MV-4-11 (cell line): ENCODE data around the gene DLG4.
"Not testable (repeated sequence)": the region's sequence is repeated elsewhere in the genome, so short reads cannot be mapped to it uniquely, and the experiment has no call there.

ENCODE experiments used
- DNase-seq: peaks from one replicate; lab custom pipeline; 2025; lab: John Stamatoyannopoulos, UW

Gene DLG4

DNA sequence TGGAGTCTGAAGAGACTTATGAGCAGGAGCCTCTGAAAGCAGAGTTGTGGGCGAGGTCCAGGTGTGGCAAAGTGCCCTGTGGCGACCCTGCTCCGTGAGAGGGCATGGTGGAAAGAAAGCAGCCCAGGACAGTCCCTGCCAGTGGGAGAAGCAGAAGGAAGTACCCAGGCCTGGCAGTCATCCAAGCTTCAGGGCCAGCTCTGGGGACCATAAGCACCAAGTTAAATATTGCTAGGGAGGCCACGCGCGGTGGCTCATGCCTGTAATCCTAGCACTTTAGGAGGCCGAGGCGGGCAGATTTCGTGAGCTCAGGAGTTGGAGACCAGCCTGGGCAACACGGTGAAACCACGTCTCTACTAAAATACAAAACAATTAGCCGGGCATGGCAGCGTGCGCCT lies 35.5 kb downstream of the DLG4 start:
- peak; percentile 51 for DNase-seq

DNA sequence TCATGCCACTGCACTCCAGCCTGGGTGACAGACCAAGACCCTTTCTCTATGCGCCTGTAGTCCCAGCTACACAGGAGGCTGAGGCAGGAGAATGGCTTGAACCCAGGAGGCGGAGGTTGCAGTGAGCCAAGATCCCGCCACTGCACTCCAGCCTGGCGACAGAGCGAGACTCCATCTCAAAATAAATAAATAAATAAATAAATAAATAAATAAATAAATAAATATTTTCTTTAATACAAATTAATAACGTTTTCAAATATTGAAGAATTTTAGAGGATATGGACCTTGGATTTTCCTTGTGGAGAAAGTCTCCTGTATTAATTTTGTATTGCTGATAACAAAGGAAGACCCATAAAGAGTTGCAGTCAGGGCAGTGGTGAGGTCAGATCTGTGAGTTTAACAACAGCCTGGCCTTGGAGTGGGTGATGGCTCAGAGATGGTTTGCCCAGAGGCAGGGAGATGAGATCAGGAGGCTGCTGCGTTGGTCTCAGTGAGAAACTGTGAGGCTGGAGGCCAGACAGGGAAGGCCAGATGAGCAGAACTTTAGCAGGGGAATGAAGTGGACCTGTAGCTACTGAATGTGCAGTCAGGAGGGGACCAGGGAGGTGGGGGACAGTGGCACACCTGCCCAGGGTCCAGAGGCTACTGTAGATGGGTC lies 36.1 kb downstream of the DLG4 start:
- DNase-seq, result no peak

DNA sequence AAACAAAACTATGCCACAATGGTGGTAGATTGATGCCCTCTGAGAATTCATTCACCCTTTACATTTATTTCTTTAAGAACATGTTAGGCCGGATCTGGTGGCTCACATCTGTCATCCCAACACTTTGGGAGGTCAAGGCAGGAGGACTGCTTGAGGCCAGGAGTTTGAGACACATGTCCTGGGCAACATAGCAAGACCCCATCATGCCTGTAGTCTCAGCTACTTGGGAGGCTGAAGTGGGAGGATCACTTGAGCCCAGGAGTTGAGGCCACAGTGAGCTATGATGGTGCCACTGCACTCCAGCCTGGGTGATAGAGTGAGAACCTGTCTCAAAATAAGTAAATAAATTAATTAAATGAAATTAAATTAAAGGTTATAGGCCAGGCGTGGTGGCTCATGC lies 37.5 kb downstream of the DLG4 start:
- not testable (repeated sequence) for DNase-seq

DNA sequence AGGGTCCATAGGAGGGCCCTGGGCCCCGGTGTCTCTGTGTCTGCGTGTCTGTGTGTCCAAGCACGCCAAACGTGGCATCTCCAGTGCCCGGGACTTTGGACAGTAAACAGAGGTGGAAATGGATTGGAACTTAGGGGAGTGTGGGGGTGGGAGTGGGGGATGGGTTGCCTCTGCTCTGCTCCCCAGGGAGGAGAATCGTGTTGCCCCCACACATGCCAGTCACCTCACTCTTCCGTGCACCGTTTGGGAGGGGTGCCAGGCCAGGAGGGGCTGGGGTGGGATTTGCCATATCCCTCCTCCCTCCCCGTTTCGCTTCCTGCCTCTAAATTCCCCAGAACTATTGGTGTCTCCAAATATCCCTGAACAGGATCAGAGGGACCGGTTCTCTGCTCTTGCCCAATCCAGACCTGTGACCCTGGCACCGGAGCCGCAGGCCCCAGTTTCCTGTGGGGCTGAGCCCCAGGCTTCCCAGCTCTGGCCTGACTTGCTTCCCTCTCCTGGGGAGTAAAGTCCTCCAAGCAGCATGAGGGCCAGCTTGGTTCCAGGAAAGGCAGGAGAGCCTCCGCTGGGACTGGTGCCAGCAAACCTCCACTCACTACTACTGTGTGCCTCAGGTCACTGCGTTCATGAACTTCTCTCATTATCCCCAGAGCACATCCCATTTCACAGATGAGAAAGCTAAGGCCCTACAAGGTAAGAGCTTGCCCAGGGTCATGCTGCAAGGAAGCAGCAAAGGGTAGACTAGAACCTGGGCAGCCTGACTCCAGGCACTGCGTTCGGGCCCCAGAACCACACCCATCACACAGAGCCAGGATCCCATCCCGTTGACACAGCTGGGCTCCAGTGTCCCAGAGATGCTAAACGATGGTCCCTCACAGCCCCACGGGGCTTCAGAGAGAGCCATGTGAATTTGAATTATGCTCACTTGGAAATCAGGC lies 40.0 kb downstream of the DLG4 start, which contains the start of gene ASGR1:
Gene ASGR1 (minus strand): TSS at position 54 of the 938 bp plus-strand sequence. CDS start 807 bp downstream, outside the sequence.
- DNase-seq, result no peak

DNA sequence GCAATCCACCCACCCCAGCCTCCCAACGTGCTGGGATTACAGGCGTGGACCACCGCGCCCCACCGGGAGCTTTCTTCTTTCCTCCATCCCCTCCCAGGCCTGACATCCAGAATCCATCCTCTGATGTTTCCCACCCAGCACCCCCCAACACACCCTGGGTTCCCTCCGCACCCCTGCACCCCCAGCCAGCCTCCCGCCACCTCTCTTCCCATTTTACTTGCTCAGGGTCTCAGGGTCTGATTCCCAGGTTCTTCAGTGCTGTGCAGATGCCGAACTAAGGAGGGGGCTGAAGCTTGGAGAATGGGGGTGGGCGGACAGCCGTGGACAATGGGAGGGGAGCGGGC lies 40.7 kb downstream of the DLG4 start:
- DNase-seq, result no peak

DNA sequence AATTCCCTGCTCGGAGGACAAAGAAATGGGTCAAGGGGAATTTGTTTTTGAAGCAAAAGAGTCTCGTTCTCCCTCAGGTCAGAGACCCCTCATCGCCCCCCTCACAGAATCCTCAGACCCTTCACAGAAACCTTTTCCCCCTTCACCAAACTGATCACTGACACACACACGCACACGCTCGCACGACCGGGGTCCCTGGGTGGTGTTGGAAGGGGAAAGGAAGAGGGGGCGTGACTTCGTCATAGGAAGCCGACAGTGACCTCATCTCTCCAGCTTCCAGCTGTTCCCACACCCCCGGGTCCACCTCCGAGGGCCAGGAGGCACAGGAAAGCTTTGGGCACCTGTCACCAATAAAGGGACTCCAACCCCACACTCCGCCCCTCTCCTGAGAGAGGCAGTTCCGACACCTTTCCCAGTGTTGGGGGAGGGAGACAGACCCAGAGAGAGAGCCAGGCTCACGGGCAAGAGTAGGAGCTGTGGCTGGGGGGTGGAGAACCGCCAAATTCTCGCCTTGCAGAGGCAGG lies 41.6 kb downstream of the DLG4 start:
- DNase-seq, result no peak

DNA sequence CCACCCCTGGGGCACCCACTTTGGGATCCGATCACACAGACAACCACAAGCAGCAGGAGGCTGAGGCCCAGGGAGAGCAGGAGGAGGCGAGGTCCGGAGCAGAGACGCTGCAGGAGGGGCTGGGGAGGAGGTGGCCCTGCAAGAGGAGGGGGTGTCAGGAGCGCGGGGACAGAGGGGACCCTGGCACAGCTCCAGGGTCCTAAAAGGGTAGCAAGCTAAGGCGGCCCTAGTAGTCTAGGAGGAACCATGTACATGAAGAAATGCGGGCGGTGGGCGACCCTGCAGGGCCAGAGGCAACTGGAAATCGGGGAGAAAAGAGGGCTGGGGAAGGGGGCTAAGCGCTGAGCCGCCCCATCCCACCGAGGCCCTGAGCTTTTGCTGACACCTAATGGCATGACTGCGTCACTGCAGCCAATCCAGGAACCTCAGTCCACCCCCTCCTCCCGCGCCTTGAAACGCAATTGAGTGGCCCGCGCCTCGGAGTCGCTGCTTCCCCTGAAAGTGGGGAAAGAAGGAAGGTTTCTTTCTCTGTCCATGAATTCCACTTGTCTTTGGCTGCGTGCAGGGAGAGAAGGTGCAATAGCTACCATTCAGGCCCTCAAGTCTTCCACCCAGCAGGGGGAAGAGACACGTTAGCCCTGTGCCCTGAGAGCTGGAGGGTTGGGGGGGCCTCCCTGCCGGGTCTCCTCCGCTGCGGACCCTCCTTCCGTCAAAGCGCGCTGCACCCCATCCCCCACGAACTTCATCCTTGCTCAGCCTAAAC lies 42.3 kb downstream of the DLG4 start:
- DNase-seq, result peak; percentile 55

DNA sequence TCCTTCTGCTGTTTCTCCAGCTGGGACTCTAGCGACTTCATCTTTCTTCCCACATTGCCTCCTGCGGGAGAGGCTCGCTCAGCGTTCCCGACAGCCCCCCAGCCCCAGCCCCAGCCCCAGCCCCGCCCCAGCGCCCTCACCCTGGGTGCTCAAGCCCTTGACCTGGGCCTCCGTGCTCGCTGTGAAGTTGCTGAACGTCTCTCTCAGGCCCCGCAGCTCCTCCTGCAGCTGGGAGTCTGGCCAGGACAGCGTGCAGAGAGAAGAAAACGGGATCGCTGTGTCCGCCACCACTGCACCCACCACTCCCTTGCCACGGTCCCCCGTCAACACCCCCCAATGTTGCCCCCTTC lies 42.8 kb downstream of the DLG4 start:
- no peak for DNase-seq

DNA sequence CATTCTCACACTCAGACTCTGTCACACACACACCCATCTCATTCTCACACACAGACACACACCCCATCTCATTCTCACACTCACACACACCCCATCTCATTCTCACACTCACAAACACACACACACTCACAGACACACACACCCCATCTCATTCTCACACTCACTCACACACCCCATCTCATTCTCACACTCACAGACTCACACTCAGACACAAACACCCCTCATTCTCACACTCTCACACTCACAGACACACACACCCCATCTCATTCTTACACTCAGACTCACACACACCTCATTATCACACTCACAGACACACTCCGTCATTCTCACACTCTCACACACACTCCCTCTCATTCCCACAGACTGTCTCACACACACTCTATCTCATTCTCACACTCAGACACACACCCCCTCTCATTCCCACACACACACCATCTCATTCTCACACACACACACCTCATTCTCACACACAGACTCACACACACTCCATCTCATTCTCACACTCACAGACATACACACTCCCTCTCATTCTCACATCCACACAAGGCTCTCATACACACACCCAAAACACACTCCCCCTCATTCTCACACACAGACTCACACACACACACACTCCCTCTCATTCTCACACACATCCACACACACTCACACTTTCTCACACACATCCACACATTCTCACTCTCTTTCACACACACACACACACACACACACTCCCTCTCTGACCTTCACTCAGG lies 43.4 kb downstream of the DLG4 start:
- DNase-seq, result no peak

DNA sequence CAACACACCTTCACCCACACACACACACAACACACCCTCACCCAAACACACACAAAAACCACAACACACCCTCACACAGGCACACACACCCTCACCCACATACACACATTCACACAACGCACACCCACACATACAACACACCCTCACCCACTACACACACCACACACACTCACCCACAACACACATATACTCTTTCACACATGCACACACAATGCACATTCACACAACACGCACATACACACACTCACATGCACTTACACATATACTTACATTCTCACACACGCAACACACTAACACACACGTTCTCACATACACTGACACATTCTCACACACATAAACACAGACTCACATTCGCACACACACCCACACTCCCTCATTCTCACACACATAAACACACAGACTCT lies 44.3 kb downstream of the DLG4 start:
- no peak for DNase-seq

DNA sequence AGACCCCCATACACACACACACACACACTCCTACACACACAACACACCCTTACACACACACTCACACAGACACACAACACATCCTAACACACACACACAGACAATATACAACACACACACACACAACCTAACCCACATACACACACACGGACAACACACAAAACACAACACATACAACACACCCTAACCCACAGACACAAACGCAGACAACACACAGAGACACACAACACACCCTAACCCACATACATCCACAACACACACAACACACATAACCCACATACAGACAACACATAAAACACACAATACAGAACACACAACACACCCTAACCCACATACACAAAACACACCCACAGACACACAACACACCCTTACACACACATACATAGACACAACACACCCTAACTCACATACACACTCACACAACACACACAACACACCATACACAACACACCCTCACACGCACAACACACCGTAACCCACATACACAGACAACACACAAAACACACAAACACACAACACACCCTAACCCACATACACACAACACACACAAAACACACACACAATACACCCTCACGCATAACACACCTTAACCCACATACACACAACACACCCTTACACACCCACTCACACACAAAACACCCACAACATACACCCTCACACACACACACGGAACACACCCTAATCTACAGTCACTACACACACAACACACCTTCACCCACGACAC lies 44.9 kb downstream of the DLG4 start:
- no peak for DNase-seq

DNA sequence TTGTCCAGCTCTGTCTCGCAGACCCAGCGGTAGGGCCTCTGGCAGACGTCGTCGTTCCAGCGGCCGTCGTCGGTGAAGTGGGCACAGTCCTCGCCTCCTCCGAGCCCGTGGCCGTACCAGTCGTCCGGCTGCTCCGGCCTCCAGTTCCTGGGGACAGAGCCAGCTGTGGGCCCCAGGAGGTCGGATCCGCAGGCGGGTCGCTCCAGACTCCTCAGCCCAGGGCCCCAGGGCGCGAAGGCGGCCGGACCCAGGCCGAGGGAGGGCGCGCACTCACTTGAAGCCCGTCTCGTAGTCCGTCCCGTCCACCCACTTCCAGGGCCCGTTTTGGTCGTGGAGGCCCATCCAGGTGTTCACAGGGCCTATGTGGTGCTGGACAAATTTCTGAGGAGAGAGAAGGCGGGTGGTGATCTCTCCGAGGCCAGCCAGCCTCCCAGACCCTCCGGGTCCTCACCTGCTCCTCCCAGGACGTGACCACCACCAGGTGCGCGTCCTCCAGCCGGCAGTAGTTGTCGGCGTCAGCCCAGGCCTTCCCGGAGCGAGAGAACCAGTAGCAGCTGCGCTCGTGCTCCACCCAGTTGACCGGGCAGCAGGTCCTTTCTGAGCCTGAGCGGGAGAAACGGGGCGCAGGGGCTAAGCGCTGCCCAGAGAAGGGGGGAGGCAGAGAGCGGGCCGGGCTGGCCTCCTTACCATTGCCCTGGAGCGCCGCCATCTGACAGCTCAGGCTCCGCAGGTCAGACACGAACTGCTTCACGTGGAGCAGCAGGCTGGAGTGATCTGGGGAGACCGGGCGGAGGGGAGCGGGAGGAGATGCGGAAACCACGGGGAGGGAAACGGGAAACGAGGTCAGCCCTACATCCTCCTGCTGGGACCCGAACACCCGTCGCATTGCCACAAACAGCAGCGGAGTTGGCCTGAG lies 45.7 kb downstream of the DLG4 start:
- peak; percentile 84 for DNase-seq

DNA sequence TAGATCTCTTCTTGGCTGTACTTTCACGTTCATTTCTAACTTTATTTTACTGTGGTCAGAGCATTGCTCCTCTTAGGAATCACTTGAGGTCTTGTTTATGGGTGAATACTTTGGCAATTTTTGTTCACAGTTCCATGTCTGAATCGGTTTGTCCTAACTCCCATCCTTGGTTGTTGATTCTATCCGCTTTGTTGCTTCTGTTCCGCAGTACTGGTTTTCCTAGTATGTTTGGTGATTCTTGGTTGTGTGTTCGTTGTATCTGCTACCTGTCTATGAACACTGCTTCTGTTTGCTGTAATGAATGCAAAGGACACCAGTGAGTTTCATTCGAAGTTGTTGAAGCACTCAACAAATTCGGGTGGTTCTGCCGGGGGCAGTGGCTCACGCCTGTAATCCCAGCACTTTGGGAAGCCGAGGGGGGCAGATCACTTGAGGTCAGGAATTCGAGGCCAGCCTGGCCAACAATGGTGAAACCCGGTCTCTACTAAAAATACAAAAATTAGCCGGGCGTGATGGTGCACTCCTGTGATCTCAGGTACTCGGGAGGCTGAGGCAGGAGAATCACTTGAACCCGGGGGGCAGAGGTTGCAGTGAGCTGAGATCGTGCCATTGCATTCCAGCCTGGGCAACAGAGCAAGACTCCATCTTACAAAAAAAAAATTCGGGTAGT lies 47.0 kb downstream of the DLG4 start:
- not testable (repeated sequence) for DNase-seq

DNA sequence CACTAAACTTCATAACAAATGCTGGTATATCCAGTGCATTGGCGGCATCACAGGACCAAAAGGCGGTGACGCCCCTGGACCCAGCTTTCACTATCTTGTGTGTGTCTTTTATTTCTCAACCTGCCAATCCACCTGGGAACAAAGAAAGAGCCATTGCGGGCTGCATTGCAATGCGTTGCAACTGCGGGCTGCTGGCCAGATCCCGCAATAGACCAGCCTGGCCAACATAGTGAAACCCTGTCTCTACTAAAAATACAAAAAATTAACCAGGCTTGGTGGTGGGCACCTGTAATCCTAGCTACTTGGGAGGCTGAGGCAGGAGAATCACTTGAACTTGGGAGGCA lies 50.1 kb downstream of the DLG4 start:
- DNase-seq, result not testable (repeated sequence)

DNA sequence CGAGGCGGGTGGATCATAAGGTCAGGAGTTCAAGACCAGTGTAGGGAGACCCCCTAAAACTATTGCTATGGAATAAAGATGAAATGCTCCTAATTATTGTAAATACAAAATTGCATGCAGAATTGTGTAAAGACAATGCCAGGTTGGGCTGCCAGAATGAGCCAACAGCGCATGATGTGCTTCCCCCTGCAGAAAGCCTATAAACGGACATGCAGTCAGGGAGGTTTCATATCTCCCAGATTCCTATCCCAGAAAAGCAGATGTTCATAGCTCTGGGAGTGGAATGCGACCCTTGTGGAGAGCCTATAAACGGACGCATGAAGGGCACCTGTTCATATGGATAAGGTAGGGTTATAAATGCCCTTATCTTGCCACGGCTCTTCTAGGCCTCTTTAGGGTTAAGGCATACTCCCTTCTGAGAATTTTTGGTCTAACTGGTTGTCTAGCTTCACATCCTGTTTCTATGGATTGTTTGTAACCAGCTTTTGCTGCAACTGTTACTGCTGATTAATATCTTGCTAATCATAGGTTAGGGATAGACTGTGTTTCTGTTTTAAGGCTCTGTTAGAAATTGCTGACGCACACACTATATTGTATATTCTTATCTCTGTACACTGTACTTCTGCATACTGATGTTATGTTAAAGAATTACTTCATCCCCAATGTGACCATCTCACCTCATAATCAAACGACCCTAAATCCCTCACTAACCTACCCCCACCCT lies 50.6 kb downstream of the DLG4 start:
- DNase-seq, result not testable (repeated sequence)

DNA sequence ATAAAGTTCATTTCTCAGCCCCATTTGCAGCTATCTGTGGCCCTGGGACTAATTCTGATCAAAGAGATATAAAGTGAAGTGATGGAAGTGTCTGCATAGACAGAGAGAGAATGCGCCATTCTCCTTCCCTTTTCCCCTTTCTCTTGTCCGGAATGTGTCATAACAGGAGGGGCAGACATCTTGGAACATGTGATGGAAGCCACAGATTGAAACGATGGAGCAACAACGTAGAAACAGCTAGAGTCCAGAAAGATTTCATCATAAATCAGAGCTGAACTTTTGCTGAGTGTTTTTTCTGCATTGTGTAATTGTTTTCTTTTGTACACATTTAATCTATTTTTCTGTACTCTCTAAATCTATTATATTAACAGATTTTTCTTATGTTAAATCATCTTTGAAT lies 51.8 kb downstream of the DLG4 start:
- peak; percentile 95 for DNase-seq

DNA sequence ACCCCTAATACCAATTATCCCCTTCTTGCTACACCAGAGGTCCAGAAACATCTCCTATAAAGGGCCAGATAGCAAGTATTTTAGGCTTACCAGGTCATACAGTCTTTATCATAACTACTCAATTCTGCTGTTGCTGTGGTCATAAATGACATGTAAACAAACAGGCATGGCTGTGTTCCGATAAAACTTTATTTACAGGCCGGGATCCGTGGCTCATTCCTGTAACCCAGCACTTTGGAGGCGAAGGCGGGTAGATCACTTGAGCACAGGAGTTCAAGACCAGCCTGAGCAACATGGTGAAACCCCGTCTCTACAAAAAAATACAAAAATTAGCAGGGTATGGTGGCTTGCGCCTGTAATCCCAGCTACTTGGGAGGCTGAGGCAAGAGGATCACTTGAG lies 52.8 kb downstream of the DLG4 start:
- no peak for DNase-seq

DNA sequence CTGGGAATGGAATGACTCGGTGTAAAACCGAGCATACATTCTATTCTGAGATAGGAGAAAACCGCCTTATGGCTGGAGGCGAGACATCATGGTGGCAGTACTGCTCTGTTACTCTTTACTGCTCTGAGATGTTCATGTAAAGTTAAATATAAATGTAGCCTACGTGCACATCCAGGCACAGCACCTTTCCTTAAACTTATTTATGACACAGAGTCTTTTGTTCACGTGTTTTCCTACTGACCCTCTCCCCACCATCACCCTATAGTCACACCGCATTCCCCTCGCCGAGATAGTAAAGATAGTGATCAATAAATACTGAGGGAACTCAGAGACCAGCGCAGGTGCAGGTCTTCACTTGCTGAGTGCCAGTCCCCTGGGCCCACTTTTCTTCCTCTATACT lies 60.1 kb downstream of the DLG4 start:
- not testable (repeated sequence) for DNase-seq

DNA sequence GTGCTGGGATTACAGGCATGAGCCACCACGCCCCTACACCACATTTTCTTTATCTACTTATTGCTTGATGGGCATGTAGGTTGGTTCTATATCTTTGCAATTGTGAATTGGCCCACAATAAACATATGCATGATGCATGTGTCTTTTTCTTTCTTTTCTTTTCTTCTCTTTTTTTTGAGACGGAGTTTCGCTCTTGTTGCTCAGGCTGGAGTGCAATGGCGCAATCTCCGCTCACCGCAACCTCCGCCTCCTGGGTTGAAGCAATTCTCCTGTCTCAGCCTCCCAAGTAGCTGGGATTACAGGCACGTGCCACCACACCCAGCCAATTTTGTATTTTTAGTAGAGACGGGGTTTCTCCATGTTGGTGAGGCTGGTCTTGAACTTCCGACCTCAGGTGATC lies 61.2 kb downstream of the DLG4 start:
- DNase-seq, result peak; percentile 87
